HTERT RPE-1 (cell line): ENCODE data around the gene RNU5B-1.
"Not testable (repeated sequence)": the region's sequence is repeated elsewhere in the genome, so short reads cannot be mapped to it uniquely, and the experiment has no call there.

ENCODE experiments used
- in situ Hi-C: fragments of 300-500 bp; cut with MboI; formaldehyde crosslinking; loops from 4 replicates; pipeline ENCODE4 v1.14.3; 2020; ENCODE audit warnings: low sequenced_read_pairs

RNU5B-1 gene

DNA sequence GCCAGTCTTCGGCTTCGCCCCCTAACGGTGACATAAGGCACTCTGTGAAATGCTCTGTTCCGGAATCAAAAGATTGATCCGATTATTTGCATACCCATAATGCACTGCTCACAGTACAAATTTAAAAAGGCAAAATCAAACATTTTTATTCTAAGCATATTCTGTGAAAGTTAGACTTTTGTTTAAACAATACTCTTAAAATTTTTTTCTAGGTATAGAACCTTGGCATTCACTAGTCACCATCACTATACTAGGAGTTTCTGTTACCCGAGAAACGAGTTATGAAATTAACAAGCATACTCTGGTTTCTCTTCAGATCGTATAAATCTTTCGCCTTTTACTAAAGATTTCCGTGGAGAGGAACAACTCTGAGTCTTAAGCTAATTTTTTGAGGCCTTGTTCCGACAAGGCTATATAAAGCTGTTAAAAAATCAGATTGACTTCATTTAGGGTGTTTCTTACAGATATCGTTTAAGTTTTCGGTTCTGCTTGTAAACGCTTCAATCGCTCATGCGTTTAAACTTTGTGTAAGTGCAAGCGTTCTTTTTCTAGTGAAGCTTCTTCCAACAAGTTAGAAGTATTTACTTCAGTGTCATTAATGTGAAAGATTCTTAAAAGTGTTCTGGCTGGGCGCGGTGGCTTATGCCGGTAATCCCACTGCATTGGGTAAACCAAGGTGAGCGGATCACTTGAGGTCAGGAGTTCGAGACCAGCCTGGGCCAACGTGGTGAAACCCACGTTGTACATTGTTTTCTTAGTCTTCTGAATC lies at the start of gene RNU5B-1:
Gene RNU5B-1, plus strand, starts transcription at position 297 of the 769 bp plus-strand sequence.
- in situ Hi-C loops = no loop called here

DNA sequence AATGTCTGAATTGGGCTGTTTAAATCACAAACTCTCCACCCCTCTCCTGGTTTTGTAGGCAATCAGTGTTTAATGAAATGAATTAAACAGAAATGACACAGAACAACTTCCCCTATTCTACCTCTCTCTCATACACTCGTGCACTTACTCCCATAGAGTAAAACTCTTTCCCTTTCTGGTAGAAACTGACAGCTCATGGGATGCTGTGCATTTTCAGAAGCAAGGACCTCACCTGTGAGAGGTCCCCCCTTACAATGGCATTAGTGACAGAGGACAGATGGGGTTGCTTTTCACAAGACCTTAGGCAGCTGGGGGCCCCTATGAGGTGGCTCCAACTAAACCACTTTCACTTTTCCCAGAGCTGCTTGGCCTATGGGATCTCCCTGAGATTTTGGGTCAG lies 49.7 kb upstream of the RNU5B-1 start:
- in situ Hi-C loops = no loop called here

DNA sequence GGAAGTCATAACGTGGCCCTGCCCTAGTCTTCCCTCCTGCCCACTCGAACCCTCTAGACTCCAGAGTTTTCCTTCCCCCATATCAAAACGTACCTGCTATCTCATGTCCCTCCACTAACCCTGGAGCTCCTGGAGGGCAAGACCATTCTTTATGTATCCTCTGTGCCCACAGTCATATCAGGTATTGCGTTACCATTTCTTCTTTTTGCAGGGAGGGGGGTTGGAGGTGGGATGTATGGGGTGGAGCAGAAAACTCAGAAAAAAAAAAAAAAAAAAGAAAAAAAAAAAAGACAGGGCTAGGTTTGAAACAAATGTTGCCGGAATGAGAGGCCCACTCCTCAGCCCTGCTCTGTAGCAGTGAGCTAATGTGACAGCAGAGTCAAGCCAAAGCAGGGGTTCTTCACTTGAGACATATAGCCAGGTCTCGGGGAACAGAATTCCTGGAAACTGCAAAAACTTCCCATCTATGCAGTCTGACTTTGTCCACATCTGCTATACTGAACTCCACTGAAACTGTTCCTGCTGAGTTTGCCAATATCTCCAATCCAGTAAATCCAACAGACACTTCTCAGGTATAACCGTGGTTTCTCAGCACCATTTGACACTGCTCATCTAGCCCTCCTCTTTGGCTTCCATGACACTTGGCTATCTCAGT lies 48.9 kb upstream of the RNU5B-1 start:
- in situ Hi-C loops = no loop called here

DNA sequence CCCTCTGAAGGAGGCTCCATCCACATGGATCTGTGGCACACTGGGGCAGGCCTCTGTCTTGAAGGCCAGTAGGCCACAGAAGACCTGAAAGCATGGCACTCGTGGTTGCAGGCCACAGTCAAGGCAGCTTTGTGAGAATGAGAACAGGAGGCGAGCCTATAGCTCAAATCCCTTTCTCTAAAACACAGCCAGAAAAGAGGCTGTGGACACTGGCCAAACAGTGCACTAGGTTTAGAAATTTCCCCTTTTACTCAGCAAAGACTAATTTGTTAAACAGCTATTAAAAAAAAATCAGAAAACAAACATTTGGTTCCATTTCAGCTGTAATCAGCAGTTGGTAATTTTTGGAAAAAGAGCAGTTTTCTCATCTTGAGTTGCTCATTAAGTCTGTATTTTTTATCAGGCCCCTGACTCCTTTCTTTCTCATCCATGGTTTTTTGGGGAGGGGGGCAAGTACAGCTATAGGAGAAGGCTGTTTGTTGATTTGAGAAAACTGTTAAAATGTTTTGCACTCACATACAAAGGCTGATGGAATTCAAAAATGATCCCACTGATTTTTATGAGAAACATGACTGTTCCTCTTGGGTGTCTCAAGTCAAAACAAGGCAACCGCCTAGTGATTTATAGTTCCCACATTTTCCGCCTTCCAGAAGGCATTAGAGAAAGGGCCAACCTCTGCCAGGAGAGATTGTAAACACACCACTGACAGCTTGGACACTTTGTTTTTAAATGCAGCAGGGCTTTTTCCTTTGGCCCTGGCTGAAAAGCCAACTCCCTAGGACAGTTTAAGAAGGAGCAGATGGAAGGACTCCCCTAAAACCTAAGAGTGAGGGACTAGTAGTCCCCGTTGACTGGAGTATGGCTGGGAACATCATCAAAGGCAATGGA lies 45.9 kb upstream of the RNU5B-1 start:
- in situ Hi-C loops = no loop called here

DNA sequence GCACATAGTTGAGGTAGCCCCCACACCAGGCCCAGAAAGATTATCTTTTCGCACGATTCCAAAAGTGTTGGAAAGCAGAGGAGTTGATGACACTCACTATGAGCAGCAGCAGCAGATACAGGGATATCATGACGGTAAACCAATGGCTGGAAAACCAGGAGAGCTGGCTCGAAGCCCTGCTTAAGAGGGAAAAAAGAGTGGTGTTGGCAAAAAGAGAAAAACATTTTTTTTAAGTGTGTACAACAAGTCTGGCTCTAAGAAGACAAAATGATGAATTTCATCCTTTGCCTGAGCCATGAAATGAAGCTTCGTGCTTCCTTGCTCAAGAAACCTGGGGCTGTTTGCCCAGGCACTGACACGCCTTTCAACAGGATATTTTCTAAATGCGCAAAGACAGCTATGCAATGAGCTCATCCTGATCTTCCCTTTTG lies 45.1 kb upstream of the RNU5B-1 start:
- in situ Hi-C loops = no loop called here

DNA sequence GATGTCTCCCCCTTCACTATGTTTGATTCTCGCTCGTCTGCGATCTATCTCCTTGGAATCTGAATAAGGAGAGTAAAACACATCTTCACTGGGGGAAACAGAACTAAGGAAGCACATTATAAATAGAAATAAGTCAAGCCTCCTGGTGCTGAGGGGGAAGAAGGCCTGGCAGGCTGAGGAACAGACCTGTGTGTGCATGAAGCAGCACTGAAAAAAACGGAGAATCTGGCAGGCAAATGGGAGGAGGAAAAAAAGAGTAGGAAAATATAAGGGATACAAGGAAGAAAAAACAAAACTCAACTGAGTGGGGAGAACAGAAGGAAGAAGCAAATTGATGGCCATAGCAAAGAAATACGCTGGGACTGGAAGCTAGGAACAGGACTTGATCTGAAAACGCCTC lies 43.5 kb upstream of the RNU5B-1 start:
- in situ Hi-C loops = no loop called here

DNA sequence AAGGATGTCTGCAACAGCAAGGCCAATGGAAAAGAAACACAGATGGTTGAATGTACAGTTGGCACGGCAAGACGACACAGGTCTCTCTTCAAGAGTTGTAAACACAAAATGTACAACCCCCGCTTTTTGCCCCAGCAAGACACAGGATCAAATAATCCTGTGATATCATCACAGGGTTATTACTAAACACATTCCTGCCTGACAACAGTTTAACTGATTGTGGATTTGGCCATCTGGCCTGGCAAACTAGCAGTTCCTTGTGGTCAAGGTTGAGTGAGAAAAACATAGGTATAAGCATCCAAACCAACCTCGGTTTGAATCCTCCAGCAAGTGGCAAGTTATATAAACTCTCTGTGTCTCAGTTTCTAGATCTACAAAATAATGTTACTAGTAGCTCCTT lies 41.2 kb upstream of the RNU5B-1 start:
- in situ Hi-C loops = no loop called here

DNA sequence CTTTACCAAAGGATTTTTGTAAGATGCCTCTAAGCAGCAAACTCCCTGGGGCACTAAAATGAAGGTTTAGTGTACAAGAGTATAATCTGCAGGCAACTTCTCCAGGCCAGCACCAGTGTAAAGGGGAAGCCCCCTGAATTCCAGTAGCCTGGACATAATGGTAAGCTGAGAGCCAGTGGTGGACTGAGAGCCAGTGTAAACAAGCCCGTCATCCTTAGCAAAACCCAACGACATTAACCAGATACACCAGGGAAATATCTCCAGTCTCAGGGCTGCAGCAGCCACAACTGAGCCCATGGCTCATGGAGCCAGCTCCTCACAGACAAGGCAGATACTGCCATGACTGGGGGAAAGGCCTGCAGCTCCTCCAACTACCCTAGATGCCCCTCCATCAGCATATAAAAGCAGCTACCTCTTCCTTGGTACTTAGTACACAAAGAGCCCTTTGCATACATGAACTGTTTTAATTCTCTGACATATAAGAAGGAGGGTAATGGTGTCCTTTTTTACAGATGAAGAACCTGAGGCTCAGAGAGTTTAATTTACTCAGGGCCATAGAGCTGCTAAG lies 39.5 kb upstream of the RNU5B-1 start:
- in situ Hi-C loops = no loop called here

DNA sequence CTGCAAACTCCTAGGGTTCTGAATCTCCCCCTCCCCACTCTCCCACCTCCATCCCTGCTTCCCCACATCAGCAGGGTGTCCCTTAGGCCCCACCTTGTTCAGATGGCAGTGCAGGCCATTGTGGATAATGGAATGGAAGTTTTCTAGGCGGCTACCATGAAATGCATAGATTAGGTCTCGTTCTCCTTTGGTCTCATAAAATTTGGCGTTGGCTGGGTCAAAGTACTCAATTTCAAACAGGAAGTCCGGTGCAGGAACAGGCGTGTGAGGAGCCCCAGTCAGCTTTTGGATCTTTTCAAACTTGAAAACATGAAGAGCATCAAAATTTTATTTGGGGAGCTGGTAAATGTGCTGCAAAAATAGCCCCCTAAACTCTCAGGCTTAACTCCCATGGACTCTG lies 38.0 kb upstream of the RNU5B-1 start:
- in situ Hi-C loops = no loop called here

DNA sequence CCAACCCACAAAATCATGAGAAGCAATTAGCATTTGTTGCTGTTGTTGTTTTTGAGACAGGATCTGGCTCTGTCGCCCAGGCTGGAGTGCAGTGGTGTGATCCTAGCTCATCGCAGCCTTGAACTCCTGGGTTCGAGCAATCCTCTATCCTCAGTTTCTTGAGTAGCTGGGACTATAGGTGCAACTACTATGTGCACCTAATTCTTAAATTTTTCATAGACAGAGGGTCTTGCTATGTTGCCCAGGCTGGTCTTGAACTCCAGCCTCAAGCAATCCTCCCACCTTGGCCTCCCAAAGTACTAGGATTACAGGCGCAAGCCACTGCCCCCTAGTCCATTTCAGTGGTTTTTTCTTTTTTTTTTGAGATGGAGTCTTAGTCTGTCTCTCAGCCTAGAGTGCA lies 36.1 kb upstream of the RNU5B-1 start:
- in situ Hi-C loops = no loop called here

DNA sequence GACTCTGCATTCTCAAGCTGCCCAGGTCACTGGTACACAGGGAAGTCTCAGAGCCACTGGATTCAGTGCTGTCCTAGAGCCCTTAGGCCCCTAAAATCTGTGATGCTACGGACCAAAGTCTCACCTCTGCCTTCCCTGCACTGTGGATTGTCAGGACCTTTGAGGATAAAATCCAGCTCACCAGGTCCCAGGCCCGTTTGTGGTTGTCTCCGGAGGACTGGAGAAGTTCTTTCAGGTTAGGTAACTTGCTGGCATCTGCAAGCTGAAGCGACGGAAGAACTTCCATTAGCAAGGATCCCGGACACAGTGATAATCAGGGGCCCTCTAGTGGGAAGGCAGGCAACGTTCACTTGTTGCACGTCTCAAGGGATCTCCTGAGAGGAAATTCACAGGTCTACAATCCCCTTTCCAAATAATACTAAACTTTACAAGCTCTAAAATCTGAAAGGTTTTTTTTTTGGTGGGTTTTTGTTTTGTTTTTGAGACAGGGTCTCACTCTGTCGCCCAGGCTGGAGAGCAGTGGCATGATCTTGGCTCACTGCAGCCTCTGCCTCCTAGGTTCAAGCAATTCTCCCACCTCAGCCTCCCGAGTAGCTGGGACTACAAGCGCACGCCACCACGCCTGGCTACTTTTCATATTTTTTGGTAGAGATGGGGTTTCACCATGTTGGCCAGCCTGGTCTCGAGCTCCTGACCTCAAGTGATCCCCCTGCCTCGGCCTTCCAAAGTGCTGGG lies 33.5 kb upstream of the RNU5B-1 start:
- in situ Hi-C loops = not testable (repeated sequence)

DNA sequence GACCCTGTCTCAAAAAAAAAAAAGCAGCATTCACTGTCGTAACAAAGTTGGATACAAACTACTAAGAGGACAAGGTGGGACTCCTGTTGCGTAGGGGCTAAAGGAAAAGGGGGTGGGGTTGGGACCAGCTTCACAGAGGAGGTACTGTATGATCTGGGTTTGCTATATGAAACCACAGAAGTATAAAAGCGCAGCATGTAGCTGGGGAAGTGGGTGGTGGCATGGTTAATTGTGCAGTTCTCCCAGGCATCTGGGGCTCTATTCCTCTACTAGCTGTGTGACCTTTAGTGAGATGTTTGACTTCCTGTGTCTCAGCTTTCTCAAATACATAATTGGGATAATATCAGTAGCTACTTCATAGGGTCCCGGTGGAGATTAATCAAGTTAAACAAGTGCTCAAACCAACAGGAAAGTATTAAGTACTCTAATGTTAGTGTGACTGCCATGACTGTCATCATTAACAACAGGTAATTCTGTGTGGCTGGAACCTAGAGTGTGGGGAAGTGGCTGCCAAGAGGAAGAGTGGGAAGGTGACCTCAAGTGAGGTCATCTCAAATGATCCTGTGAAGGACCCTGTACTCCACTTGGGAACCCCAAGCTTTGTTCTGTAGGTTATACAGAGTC lies 29.3 kb upstream of the RNU5B-1 start:
- in situ Hi-C loops = no loop called here

DNA sequence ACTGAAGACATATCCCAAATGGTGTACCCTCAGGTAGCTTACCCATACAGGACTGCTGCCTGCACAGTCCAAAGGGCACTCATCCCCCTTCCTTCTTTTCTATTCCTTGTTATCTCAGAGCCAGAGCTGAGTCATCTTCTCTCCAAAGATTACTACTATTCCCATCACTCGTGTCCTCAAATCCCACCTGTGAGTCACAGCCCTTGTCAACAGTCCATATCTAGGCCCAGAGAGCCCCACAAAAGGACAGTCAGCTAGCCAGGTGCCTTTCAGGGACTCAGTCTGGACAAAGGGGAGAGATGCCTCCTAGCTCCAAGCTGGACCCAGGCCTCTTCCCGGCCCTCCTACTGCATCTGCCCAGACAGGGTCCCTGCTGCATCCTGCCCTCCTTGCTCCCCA lies 28.8 kb upstream of the RNU5B-1 start:
- in situ Hi-C loops = no loop called here

DNA sequence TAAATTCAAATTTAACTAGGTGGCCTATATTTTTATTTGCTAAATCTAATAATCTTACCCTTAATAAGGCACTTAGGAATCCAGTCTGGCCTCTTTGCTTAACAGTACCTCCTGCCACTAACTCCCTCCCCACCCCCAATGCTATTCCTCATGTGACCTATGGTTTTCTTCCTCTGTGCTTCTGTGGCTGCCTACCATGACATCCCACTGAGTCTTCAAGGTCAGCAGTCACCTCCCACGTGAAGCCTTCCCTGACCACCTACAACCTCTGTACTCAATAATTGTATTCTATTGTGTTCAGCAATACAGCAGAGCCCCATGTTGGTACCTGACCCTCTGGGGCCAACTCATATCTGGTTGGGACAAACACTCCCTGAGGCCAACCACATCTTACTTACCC lies 27.5 kb upstream of the RNU5B-1 start:
- in situ Hi-C loops = no loop called here

DNA sequence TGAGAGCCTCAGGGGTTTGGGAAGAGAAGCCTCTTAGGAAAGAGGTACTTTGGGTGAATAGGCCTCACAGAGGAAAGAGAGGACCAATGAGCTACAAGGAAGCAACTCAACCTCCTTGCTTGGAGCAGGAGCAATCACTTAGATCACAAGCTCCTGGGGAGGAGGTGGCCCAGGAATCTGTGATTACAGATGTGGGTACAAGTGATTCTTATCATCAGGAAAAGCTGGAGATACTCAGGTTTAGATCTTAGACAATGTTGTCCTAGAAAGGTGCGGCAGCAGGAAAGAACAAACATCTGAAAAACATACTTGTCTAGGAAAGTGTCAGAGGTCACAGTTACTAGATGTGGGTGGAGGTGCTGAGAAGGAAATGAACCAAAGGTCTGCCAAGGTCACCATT lies 26.0 kb upstream of the RNU5B-1 start:
- in situ Hi-C loops = no loop called here

DNA sequence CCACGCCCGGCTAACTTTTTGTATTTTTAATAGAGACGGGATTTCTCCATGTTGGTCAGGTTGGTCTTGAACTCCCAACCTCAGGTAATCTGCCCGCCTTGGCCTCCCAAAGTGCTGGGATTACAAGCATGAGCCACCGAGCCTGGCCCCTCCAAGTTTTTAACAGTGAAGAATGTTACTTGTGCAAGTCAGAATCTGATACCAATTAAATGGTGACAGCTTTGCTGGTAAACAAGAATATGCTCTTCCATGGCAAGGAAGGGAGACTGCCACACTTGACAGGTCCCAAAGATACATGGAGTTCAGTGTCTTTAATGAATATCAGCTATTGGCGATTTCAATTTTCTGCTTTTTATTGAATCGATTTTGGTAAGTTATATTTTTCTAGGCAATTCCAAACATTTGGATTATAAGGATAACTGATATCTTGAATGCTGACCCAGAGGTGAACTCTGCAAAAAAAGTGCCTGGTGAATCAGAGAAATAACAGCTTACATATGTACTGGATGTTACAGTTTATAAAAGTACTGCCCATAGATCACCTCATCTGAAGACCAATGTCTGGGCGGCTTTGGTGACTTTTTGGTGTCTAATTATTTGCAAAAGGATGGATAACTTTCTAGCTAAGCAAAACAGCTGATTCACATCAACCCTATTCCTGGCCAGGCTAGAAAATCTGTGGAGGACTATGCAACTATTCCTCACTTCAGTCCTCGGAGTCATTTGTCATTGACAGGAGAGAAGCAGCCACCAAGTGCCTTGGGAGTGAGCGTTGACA lies 19.0 kb upstream of the RNU5B-1 start:
- in situ Hi-C loops = no loop called here

DNA sequence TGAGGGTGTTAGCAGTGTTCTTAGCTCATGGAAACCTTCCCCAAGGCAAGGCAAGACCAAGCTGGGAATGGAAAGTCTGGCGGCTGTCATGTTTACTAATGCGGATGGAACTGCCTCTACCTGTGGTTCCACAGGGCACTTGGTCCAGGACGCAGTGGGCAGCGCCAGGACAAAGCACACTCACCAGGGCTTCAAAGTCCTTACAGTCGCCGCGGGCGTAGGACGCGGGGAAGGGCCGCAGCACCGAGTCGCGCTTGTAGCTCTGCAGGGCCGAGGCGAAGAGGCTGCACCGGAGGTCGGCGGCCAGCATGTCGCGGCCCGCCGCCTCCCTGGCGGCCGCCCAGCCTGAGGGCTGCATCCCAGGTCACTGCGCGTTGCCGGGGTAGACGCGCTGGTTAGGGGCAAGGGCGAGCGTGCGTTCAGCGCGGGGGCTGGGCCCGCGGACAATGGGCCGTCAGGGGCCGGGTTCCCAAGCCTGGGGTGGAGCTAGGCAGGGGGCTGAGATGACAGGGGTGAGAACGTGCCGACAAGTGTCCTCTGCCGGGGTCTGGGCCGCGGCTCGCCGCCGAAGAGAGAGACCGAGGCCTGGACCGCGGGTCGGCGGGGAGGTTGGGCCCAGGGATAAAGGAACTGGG lies 18.3 kb upstream of the RNU5B-1 start:
- in situ Hi-C loops = no loop called here

DNA sequence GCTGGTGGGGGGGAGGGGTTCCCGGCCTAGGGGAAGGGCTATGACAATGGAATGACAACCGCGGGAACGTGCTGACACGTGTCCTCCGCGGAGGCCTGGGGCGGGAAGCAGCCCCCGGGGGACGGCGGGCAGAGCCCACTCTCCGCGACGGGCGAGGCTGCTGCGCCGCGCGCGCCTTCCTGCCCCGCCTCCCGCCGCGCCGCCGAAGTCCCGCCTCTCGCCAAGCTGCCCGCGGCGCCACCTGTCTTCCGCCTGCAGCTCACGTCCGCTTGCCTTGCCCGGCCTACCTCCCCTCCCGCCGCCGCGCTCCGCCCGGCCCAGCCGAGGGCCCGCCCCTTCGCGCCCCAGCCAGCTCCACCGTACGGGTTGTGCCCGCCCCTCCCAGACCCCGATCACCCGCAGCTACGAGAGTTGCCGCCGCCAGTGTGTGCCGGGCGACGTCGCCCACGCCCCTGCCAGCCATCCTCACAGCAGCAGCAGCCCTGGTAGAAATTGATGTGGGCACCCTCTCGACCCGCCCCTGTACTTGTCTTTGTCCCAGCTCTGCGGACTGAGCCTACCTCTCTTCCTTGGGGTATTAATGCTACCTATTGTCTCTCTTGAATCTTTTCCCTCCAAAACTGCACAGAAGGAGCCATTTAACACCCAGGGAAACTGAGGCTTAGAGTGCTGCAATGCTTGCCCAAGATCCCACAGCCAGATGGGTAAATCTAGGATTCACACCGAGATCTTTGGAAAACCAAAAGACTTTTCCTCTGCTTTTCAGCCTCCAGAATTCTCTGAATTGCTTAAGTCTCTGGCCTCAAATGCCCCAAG lies 17.6 kb upstream of the RNU5B-1 start, which contains the start of gene PARP16:
Gene PARP16, minus strand, starts transcription at position 180 of the 816 bp plus-strand sequence. CDS start 457 bp downstream, outside the sequence.
- in situ Hi-C loops = no loop called here
